Activated naive CD4-positive, alpha-beta T cell treated with Interleukin-2 at 50 U/mL for 16 hours (primary cell): ENCODE results near the gene CCNY.

ENCODE experiments used
- DNase-seq: peaks from one replicate; pipeline ENCODE4 v3.0.0-alpha.2; 2020

CCNY gene

GRCh38 chr10:35567951-35568350 lies 231.6 kb downstream of the CCNY start:
- DNase-seq = no peak

DNA sequence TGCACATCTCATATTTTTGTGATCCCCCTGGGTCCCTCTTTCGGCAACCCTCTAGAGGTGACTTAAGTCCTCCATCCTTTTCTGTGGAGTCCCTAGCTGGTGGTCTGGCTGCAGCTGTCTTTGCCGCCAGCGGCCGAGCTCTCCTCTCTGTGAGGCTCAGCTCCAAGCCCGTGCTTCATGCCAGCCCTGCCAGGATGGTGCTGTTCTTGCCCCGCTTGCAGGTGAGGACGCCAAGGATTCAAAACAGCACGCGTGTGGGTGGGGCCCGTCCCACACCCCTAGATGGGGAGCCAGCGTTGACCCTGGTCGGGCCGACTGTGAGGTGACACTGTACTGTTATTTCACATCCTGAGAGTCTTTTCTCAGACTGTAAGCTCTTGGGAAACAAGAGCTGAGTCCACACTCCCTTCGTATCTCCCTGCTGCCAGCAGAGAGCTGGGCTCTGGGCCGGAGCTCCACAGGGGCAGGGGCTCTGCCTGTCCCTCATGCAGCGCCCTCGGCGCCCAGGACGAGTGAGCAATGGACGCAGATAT lies 232.2 kb downstream of the CCNY start:
- DNase-seq = no peak

- DNase-seq = no peak
Observed at GRCh38 chr10:35569111-35569707, 232.9 kb downstream of the CCNY start.

DNA sequence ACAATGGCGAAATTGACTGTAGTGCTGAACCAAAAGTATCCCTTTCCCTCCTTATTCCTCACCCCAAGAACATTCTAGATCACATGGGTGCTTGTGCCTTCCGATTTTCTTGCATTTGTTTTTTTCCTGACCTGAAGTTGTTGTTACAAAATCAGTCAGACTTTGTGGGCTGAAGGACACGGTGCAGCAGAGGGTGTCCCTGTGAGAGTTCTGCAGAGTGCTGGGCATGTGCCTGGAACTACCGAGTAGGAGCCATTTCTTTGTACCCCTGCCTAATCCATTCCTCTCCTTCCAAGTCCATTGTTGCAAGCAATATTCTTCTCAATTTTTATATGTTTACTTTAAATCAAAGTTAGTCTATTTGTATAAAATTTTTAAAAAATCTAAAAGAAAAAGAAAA lies 233.5 kb downstream of the CCNY start:
- DNase-seq = no peak

GRCh38 chr10:35570397-35570796 lies 234.1 kb downstream of the CCNY start:
- DNase-seq = no peak

GRCh38 chr10:35572583-35572982 lies 236.3 kb downstream of the CCNY start:
- no peak for DNase-seq

DNA sequence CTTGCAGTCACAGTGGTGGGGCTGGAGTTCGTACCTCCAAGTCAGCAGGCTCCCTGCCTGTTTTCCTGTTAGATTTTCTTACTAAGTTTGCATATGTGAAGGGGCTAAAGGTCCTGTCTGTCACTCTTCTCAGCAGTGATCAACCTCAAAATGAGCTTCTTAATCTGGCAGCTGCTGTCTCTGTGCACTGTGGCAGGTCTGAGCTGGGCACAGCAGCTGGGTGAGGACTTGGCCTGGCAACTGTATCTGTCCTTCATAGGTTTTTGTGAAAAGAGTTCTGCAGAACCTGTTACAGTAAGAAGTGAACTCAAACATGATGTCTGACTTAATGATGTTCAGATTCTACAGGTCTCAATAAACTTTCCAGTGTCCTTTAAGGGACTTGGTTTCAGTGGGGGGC lies 237.5 kb downstream of the CCNY start:
- no peak for DNase-seq

GRCh38 chr10:35574924-35575352 lies 238.6 kb downstream of the CCNY start:
- no peak for DNase-seq

DNA sequence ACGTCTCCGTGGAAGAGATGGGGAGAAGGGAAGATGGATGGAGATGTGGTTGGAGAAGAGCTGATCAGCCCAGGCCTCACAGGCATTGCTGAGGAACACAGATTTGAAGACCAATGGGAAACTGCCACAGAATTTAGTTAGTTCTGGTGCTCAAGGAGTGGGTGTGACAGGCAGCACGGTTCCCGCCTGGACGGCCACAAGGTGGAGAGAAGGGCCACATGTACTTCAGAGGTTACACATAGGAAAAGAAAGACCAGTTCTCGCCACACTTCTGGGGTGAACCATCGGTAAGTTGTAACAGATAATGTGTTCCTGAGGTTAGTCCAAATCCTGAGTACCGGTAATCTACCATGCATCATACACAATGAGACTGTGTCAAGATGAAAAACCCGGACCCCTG lies 239.3 kb downstream of the CCNY start:
- DNase-seq = no peak

DNA sequence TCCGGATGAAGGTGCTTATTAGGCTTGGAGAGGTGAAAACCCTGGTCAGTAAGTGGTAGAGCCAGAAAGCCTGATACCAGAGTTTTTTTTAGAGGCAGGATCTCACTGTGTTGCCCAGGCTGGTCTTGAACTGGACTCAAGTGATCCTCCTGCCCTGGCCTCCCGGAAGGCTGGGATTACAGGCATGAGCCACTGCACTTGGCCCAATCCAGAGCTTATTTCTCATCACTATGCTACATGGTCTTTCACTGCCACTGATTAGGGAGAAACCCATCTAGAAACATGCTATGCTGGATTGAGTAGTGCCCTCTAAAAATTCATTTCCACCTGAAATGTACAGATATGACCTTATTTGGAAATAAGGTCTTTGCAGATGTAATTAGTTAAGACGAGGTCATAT lies 240.4 kb downstream of the CCNY start:
- no peak for DNase-seq

DNA sequence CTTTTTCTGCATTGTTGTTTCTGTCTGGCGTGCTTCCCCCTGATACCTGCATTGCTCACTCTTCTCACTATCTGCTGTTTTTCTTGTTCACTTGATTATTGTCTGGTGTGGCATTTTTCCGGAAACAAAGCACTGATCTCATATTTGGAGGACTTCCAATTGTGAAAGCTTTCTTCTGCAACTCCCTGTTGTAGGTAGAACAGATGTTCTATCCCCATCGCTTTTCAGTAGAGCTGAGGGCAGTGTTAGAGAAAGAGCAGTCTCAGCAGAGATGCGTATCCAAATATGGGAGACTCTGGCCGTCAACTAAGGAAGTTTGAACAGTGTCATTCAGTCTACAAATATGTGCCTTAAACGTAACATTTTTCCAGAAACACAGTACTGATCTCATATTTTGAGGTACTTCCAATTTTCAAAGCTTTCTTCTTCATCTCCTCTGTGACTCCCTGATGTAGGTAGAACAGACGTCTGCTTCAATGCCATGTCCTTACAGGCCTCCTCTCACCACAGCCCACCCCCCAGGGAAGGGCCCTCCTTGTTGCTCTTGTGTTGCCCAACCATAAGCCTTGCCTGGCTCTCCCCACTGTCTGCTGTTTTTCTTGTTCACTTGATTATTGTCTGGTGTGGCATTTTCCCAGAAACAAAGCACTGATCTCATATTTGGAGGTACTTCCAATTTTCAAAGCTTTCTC lies 241.8 kb downstream of the CCNY start:
- DNase-seq = no peak

DNA sequence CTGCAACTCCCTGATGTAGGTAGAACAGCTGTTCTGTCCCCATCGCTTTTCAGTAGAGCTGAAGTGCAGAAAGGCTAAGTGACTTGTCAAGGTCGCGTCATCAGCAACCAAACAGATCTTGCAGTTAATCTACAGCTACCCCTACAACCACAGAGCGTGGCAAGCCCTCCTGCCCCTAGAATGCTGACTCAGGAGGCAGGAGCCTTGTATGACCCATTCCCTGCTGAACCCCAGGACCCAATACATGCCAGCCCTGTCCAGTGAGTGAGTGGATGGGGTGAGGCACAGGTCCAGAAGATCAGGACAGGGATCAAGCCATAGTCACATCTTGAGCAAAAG lies 242.3 kb downstream of the CCNY start:
- DNase-seq = no peak

DNA sequence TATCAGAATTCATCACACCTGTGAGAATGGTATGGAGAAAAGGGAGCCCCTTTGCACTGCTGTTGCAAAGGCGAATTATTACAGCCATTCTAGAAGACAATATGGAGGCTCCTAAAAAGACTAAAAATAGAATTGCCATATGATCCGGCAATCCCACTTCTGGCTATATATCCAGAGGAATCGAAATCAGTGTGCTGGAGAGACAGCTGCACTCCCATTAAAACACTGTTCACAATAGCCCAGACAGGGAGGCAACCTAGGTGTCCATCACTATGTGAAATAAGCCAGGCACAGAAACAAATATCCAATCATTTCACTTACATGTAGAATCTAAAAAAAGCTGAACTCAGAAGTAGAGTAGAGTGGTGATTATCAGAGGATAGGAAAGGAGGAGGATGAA lies 242.8 kb downstream of the CCNY start:
- DNase-seq = no peak

- no peak for DNase-seq
Observed at GRCh38 chr10:35579726-35580422, 243.6 kb downstream of the CCNY start.

DNA sequence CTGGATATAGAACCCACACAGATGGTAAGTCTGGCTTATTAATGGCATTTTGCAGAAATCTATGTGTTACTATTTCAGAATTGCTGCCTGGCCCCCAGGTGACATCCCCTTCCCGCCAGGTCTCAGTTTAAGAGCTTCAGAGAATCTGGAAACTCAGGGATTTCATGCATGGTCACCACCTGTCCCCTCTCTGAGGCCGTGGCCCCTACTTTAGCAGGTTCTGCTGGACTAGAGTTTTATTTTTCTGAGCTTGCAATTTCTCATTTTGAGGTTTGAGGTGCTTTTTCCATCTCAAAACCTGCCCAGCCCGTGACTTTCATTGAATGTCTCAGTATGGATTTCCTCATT lies 244.1 kb downstream of the CCNY start:
- DNase-seq = no peak

GRCh38 chr10:35581655-35582054 lies 245.3 kb downstream of the CCNY start:
- no peak for DNase-seq

- no peak for DNase-seq
Observed at GRCh38 chr10:35584946-35585345, 248.6 kb downstream of the CCNY start.

DNA sequence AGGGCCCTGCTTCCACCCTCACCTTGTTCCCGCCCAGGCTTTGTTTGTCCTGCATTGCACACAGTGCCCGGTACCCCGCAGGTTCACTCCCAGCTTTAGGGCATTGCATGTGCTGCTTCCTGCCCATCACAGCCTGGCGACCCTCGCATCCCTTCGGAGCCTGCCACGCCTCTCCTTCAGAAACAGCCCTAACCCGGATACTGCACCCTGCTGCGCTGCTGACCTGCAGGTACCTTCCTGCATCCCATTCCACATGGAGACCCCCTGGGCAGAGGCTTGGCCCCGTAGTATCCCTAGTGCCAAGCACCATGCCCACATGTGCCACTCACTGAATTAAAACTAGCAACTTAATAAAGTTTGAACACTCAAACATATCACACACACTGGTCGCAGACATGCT lies 249.0 kb downstream of the CCNY start:
- no peak for DNase-seq

- DNase-seq = no peak
Observed at GRCh38 chr10:35585903-35586535, 249.7 kb downstream of the CCNY start.

- no peak for DNase-seq
Observed at GRCh38 chr10:35588836-35589235, 252.5 kb downstream of the CCNY start.

GRCh38 chr10:35592441-35592840 lies 256.1 kb downstream of the CCNY start:
- DNase-seq = no peak

- no peak for DNase-seq
Observed at GRCh38 chr10:35594115-35595079, 258.1 kb downstream of the CCNY start.

GRCh38 chr10:35595106-35595505 lies 258.8 kb downstream of the CCNY start:
- no peak for DNase-seq
